ENCODE results near the gene ATP1A2.
"Not testable (repeated sequence)": the region's sequence is repeated elsewhere in the genome, so short reads cannot be mapped to it uniquely, and the experiment has no call there.

The ATP1A2 gene

GRCh38 chr1:160126342-160126741 lies 10.8 kb downstream of the ATP1A2 start:
- not testable (repeated sequence) for DNase-seq

- no peak for DNase-seq
Measured at GRCh38 chr1:160127381-160127780, 11.8 kb downstream of the ATP1A2 start.

- no peak for DNase-seq
Measured at GRCh38 chr1:160127865-160128523, 12.4 kb downstream of the ATP1A2 start.

GRCh38 chr1:160128636-160129035 lies 13.1 kb downstream of the ATP1A2 start:
- DNase-seq, result no peak

- DNase-seq, result peak; percentile 39
Measured at GRCh38 chr1:160129046-160129445, 13.5 kb downstream of the ATP1A2 start.

- no peak for DNase-seq
Measured at GRCh38 chr1:160129558-160129957, 14.0 kb downstream of the ATP1A2 start.

GRCh38 chr1:160129966-160130365 lies 14.4 kb downstream of the ATP1A2 start:
- DNase-seq, result no peak

GRCh38 chr1:160130486-160130885 lies 14.9 kb downstream of the ATP1A2 start:
- no peak for DNase-seq

GRCh38 chr1:160130939-160131338 lies 15.4 kb downstream of the ATP1A2 start:
- DNase-seq, result no peak

GRCh38 chr1:160131803-160132565 lies 16.4 kb downstream of the ATP1A2 start:
- no peak for DNase-seq

- DNase-seq, result no peak
Measured at GRCh38 chr1:160133990-160134770, 18.6 kb downstream of the ATP1A2 start.

- no peak for DNase-seq
Measured at GRCh38 chr1:160134791-160135572, 19.4 kb downstream of the ATP1A2 start.

GRCh38 chr1:160136121-160136925 lies 20.8 kb downstream of the ATP1A2 start:
- DNase-seq, result no peak

GRCh38 chr1:160136926-160137200 lies 21.3 kb downstream of the ATP1A2 start:
- DNase-seq, result no peak

- peak; percentile 14 for DNase-seq
Measured at GRCh38 chr1:160137216-160137862, 21.8 kb downstream of the ATP1A2 start.

- no peak for DNase-seq
Measured at GRCh38 chr1:160139840-160140239, 24.3 kb downstream of the ATP1A2 start.

GRCh38 chr1:160143695-160144094 lies 28.1 kb downstream of the ATP1A2 start:
- DNase-seq, result no peak

GRCh38 chr1:160144921-160145320 lies 29.4 kb downstream of the ATP1A2 start:
- no peak for DNase-seq

GRCh38 chr1:160146107-160146506 lies 30.5 kb downstream of the ATP1A2 start:
- DNase-seq, result no peak

GRCh38 chr1:160148121-160148520 lies 32.6 kb downstream of the ATP1A2 start:
- DNase-seq, result no peak

- DNase-seq, result no peak
Measured at GRCh38 chr1:160149233-160149632, 33.7 kb downstream of the ATP1A2 start.

- DNase-seq, result no peak
Measured at GRCh38 chr1:160149716-160150115, 34.2 kb downstream of the ATP1A2 start.

All from RPMI8226 (cell line).